KOPT-K1 (cell line): ENCODE measurements around the gene STRIP2.
"Not testable (repeated sequence)": the region's sequence is repeated elsewhere in the genome, so short reads cannot be mapped to it uniquely, and the experiment has no call there.

Experiments
- H3K27ac ChIP-seq: fragments of 200-600 bp; sonication (generic); 2 replicates; pipeline ENCODE4 v1.5.1; 2016; ENCODE audit warnings: antibody characterized with exemption, mild to moderate bottlenecking, low read depth, low read length; ENCODE audit not compliant: poor library complexity, severe bottlenecking
- H3K36me3 ChIP-seq: fragments of 200-600 bp; sonication (generic); 2 replicates; pipeline ENCODE4 v1.5.1; 2017; ENCODE audit warnings: antibody characterized with exemption, mild to moderate bottlenecking, low read length, moderate library complexity; ENCODE audit not compliant: insufficient read depth
- H3K9me3 ChIP-seq: fragments of 200-600 bp; sonication (generic); 2 replicates; pipeline ENCODE4 v1.5.1; 2017; ENCODE audit warnings: antibody characterized with exemption, low read length, mild to moderate bottlenecking; ENCODE audit not compliant: insufficient read depth, poor library complexity, severe bottlenecking

Gene STRIP2

DNA sequence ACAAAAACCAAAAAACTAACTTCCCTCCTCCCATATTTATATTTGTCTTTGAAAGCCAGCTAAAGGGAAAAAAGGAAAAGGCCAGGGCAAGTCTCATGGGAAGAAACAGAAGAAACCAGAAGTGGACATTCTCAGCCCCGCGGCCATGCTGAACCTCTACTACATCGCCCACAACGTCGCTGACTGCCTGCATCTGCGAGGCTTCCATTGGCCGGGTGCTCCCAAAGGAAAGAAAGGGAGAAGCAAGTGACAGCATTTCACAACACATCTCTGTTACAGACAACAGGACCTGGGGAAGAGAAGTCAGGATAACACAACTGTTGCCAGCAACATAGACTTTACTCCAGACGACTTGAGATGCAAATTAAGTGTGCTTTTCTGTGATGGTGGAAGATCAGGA is 78.0 kb downstream of the STRIP2 start:
- Histone ChIP-seq H3K9me3 (no peaks in the 10 kb centered on the region), H3K36me3 (no peaks in the 10 kb centered on the region), H3K27ac (no peak overlapping the region)

DNA sequence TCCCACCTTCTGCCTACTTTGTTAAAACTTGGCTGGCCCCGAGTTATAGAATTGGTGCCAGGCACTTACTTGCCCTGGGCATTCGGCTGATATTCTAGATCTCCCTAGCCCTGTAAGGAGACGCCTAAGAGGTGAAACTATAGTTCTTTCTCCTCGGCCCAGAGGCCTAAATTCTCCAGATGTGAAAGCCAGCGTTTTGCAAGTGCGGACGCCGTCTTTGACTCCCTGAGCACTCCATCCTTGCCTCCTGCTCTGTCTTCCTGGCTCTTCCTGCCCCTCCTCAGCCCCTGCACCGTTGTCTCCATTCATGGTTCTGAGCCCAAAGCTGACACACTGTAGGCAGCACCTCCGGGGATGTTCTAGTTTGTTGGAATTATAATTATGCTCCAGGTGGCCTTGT is 79.3 kb downstream of the STRIP2 start:
- Histone ChIP-seq H3K27ac (no peak overlapping the region), H3K9me3 (no peaks in the 10 kb centered on the region), H3K36me3 (no peaks in the 10 kb centered on the region)

DNA sequence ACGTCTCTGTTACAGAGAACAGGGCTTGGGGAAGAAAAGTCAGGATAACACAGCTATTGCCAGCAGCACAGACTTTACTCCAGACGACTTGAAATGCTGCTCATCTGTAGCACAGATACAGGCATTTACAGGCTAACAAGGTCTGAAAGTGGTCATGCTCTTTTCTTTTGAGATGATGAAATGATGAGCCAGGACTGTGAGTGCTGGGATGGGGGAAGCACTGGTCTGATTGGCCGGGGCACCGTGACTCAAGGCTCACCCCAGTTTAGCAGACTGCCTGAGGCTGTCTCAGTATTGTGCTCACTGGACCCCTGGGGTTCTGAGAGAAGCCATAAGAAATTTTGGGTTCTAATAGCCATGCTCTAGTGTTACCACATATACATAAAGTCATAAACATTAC is 80.5 kb downstream of the STRIP2 start:
- no peaks in the 10 kb centered on the region for H3K36me3 ChIP-seq
- H3K9me3 ChIP-seq = no peaks in the 10 kb centered on the region
- H3K27ac ChIP-seq = no peak overlapping the region

DNA sequence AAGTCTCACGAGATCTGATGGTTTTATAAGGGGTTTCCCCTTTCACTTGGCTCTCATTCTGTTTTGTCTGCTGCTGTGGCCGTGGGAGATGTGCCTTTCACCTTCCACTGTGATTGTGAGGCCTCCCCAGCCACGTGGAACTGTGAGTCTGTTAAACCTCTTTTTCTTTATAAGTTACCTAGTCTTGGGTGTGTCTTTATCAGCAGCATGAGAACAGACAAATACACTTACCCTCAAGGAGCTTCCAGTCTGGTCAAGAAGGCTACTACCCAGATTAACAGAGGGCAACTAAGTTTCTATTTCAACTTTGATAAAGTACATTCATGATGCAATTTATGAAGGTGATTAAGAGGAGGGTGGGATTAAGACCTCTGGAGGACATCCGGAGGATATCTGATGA is 81.1 kb downstream of the STRIP2 start:
- Histone ChIP-seq H3K36me3 (no peaks in the 10 kb centered on the region), H3K9me3 (no peaks in the 10 kb centered on the region), H3K27ac (no peak overlapping the region)

DNA sequence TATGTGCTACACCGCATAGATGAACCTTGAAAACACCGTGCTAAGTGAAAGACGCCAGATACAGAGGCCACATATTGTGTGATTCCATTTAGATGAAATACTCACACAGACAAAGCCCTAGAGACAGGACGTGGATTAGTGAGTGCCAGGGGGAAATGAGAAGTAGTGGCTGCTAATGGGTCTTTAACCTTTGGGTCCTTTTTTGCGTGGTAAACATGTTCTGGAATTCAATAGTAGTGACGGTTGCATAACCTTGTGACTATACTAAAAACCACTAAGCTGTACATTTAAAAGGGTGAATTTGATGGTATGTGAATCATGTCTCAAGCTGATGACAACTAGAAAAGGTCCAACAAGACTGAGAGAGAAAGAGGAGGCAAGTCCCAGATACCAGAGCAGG is 83.7 kb downstream of the STRIP2 start:
- Histone ChIP-seq H3K27ac (no peak overlapping the region), H3K9me3 (no peaks in the 10 kb centered on the region), H3K36me3 (no peaks in the 10 kb centered on the region)

DNA sequence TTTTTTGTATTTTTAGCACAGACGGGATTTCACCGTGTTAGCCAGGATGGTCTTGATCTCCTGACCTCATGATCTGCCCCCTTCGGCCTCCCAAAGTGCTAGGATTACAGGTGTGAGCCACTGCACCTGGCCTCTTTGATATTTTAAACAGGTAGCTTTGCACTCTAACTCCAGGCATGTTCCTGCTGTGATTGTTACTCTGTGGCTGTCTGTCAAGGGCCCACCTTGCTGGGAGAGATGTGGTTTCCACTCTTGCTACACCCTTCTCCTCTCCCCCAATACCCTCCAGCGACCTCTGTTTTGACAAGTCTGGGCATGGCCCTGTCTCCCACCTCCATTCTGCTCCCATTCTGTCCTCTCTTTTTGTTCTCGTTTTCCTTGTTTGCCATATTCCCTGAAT is 85.2 kb downstream of the STRIP2 start:
- no peaks in the 10 kb centered on the region for H3K9me3 ChIP-seq
- H3K27ac ChIP-seq = no peak overlapping the region
- H3K36me3 ChIP-seq = no peaks in the 10 kb centered on the region

DNA sequence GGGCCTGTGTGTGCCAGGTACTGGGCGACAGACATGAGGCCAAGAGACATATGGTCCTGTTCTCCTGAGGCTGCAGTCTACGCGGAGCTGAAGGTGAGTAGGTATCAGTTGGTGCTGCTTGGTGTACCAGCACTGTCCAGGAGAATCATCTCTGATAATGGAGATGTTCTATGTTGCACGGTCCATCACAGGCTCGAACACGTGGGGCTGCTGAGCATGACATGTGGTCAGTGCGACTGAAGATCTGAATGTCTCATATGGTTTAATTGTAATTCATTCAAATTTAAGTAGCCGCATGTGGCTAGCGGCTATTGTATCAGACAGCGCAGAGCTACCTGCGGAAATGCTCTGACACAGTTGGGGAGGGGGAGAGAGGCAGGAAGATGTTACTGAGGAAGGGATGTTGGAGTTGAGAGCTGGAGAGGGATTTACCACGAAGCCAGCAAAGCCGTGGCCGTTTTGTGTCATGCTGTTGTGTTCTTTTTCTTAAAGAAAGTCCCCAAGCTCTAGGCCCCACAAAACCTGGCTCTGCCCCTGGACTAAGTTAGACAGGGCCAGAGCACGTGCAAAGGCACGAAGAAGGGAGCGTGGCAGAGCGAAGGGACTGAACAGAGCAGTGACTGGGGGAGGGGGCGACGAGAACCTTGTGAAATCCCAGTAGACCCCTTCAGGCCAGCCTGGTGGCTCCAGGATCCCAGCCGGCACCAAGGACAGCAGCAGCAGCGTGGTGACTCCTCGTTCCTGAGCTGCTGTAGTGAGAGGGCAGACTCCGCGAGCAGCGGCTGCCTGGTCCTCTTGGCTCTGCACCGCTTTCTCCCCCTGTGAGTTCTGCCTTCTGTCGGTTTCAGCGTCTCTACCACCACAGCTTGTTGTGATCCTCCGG is 88.1 kb downstream of the STRIP2 start:
- H3K27ac ChIP-seq = no peak overlapping the region
- H3K36me3 ChIP-seq = no peaks in the 10 kb centered on the region
- H3K9me3 ChIP-seq = no peaks in the 10 kb centered on the region

DNA sequence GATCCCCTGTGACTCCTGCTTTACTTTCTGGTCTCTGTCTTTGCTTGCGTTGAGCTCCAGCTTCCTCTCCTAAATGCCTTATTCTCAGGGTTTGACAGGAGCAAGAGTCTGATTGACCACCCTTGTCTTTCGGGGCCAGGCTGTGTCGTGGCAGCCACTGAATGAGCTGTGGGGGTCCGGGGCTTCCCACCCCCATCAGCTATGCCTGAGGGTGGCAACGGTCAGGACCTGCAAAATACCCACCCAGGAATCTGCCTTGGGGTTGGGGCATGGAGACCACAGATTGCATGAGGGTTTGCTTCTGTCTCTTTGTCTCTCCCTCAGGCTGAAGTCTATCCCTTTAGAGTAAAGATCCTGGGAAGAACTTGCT is 88.7 kb downstream of the STRIP2 start:
- Histone ChIP-seq H3K27ac (no peak overlapping the region), H3K9me3 (no peaks in the 10 kb centered on the region), H3K36me3 (no peaks in the 10 kb centered on the region)

DNA sequence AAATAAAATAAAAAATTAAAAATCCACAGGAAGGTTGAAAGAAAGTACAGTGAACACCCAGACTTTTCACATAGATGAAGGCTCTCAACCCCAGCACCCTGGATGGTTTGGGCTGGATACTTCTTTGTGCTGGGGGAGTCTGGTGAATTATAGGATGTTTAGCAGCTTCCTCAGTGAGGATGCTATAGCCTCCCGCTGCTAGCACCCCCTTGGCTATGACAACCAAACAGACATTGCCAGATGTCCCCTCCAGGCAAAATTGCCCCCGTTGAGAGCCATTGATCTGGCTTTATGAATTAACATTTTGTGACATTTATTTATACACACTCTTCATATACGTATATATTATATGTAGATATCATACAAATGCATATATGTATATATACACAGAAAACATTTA is 89.7 kb downstream of the STRIP2 start:
- Histone ChIP-seq H3K36me3 (no peaks in the 10 kb centered on the region), H3K9me3 (no peaks in the 10 kb centered on the region), H3K27ac (no peak overlapping the region)

DNA sequence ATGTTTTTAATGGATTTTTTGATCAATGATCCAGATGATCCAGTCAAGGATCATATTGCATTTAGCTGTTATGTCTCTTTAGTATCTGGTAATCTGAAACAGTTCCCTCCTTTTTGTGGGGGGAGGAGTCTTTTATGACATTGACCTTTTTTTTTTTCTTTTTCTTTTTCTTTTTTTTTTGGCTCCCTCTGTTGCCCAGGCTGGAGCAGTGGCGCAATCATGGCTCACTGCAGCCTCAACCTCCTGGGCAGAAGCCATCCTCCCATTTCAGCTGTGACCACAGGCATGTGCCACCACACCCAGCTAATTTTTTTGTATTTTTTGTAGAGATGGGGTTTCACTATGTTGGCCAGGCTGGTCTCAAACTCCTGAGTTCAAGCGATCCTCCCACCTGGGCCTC is 90.2 kb downstream of the STRIP2 start:
- not testable (repeated sequence) for H3K27ac ChIP-seq, H3K9me3 ChIP-seq, H3K36me3 ChIP-seq

DNA sequence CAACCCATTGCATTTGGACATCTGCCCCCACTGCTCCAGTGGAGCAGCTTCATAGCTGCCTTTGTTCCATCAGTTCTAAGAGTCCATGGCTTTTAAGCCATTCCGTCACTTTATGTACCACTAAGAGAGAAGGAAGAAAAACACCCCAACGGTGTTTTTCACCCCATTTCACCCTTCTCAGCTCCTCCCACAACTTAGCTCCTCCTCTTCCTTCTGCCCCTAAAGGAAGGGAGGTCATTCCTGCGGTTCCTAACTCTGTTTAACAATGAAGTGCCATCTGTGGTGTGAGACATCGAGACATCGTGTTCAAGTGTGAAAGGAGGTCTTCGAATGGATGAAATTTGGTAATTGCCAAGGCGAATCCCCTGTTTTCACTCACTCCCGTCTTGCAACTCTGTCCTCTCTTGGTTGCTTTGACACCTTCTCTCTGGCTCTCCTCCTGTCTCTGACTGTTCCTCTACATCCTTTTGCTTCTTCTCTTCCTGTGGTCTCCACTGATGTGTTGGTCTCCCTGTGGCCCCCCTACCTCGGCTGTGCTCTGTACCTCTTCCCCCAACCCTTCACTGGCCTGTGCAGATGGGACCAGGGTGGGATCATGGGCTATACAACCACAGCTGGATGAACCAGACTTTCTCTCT is 91.1 kb downstream of the STRIP2 start:
- Histone ChIP-seq H3K36me3 (no peaks in the 10 kb centered on the region), H3K27ac (no peak overlapping the region), H3K9me3 (no peaks in the 10 kb centered on the region)

DNA sequence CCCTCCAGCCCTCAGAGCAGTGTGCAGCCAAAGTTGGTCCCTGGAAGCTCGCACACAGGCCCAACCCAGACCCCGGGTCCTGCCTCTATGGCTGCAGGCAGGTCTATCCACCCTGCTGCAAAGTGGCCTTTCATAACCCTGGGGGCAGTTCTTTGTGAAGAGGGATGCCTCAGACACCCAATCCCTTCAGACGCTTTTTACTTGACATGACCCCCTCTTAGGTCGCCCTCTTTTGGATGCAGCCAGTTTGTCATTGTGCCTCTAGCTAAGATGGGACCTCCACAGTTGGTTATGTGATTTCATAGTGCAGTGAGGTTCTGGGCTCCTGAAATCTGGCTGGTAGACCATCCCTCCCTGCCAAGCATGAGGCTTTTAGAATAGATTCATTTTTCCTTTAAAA is 95.4 kb downstream of the STRIP2 start:
- no peaks in the 10 kb centered on the region for H3K9me3 ChIP-seq
- H3K27ac ChIP-seq = no peak overlapping the region
- no peaks in the 10 kb centered on the region for H3K36me3 ChIP-seq

DNA sequence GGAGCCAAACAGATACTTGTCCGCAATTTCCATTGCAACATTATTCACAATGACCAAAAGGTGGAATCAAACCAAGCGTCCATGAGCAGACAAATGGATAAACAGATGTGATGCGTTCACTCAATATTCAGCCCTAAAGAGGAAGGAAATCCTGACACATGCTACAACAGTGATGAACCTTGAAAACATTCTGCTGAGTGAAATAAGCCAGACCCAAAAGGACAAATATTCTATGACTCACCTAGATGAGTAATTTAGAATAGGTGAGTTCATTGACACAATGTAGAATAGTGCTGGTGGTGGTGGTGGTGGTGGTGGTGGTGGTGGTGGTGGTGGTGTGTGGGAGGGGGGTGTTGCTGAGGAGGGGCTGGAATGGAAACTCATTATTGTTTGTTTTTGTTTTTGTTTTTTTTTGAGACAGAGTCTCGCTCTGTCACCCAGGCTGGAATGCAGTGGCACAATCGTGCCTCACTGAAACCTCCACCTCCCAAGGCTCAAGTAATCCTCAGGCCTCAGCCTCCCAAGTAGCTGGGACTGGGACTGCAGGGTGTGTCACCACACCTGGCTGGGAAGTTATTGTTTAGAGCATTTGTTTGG is 96.7 kb downstream of the STRIP2 start:
- Histone ChIP-seq H3K27ac (no peak overlapping the region), H3K9me3 (no peaks in the 10 kb centered on the region), H3K36me3 (no peaks in the 10 kb centered on the region)

DNA sequence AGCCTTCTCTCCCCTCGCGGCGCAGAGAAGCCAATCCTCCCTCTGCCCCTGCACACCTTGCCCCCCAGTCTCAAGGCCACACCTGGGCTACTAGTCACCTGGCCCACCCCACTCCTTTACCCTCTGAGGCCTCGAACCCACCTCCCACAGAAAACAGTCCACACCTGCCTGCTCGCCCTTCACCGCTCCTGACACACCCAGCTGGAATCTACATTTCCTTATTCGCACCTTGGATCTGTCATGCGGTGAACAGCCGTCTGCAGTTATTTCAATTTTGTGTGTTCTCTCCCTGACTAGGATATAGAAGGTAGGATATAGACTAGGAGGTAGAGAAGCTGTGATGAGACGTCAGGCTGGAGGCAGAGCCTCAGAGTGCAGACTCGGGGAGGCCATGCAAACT is 97.5 kb downstream of the STRIP2 start:
- Histone ChIP-seq H3K36me3 (no peaks in the 10 kb centered on the region), H3K27ac (no peak overlapping the region), H3K9me3 (no peaks in the 10 kb centered on the region)

DNA sequence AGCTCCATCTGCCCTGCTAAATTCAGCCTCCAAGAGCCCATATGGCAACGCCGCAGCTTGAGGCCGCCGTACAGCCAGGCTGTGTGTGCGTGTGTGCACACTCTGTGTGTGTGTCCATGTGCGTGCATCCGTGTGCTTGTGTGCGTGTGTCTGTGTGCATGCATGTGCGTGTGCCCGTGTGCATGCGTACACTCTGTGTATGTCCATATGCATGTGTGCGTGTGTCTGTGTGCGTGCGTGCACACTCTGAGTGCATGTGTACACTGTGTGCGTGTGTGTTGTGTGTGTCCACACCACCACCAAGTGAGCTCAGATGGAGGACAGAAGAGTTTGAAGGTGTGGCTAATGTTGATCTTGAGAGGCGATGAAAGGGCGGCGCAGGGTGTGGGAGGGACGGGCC is 98.1 kb downstream of the STRIP2 start:
- no peak overlapping the region for H3K27ac ChIP-seq
- H3K9me3 ChIP-seq = no peaks in the 10 kb centered on the region
- no peaks in the 10 kb centered on the region for H3K36me3 ChIP-seq
